ENCODE data around the gene ARFGEF3.
"Not testable (repeated sequence)": the region's sequence is repeated elsewhere in the genome, so short reads cannot be mapped to it uniquely, and the experiment has no call there.

The ARFGEF3 gene

GRCh38 chr6:138161338-138162110 is at the start of gene ARFGEF3:
Gene ARFGEF3 (plus strand): TSS chr6:138161939. CDS start chr6:138162087, 148 bp downstream.
- DNase-seq: peak; percentile 71
- peak; percentile 97 for ATAC-seq

- no peak for ATAC-seq
- no peak for DNase-seq
Observed at GRCh38 chr6:138113588-138114210, 48.0 kb upstream of the ARFGEF3 start.

- no peak for ATAC-seq
- DNase-seq: no peak
Observed at GRCh38 chr6:138115201-138115600, 46.5 kb upstream of the ARFGEF3 start.

- peak; percentile 19 for DNase-seq
- peak; percentile 73 for ATAC-seq
Observed at GRCh38 chr6:138115877-138116660, 45.7 kb upstream of the ARFGEF3 start.

- DNase-seq (no peak), ATAC-seq (no peak)
Observed at GRCh38 chr6:138116661-138116999, 45.1 kb upstream of the ARFGEF3 start.

- DNase-seq: no peak
- ATAC-seq: no peak
Observed at GRCh38 chr6:138117376-138117914, 44.3 kb upstream of the ARFGEF3 start.

- ATAC-seq, DNase-seq: not testable (repeated sequence)
Observed at GRCh38 chr6:138119229-138119628, 42.5 kb upstream of the ARFGEF3 start.

- no peak for DNase-seq
- no peak for ATAC-seq
Observed at GRCh38 chr6:138119976-138120375, 41.8 kb upstream of the ARFGEF3 start.

- ATAC-seq: no peak
- DNase-seq: no peak
Observed at GRCh38 chr6:138124096-138124495, 37.6 kb upstream of the ARFGEF3 start.

- ATAC-seq: no peak
Observed at GRCh38 chr6:138128096-138128495, 33.6 kb upstream of the ARFGEF3 start.

GRCh38 chr6:138129190-138129589 is 32.5 kb upstream of the ARFGEF3 start:
- no peak for ATAC-seq
- DNase-seq: no peak

More at GRCh38 chr6:138128096-138128495, 33.6 kb upstream of the ARFGEF3 start:
- DNase-seq: no peak

GRCh38 chr6:138142806-138143205 is 18.9 kb upstream of the ARFGEF3 start:
- no peak for DNase-seq

GRCh38 chr6:138145402-138145801 is 16.3 kb upstream of the ARFGEF3 start:
- DNase-seq (no peak), ATAC-seq (no peak)

More at GRCh38 chr6:138142806-138143205, 18.9 kb upstream of the ARFGEF3 start:
- ATAC-seq: no peak

- ATAC-seq (no peak), DNase-seq (no peak)
Observed at GRCh38 chr6:138146544-138146943, 15.2 kb upstream of the ARFGEF3 start.

GRCh38 chr6:138155443-138155842 is 6.3 kb upstream of the ARFGEF3 start:
- DNase-seq: no peak
- no peak for ATAC-seq

- ATAC-seq (no peak), DNase-seq (no peak)
Observed at GRCh38 chr6:138157986-138158638, 3.6 kb upstream of the ARFGEF3 start.

GRCh38 chr6:138159246-138159645 is 2.5 kb upstream of the ARFGEF3 start:
- ATAC-seq: no peak

GRCh38 chr6:138160329-138161087 is 1.2 kb upstream of the ARFGEF3 start:
- ATAC-seq: no peak
- DNase-seq: no peak

More at GRCh38 chr6:138159246-138159645, 2.5 kb upstream of the ARFGEF3 start:
- DNase-seq: no peak

- DNase-seq (peak; percentile 25), ATAC-seq (no peak)
Observed at GRCh38 chr6:138161088-138161337, 726 bp upstream of the ARFGEF3 start.

- peak; percentile 11 for ATAC-seq
- DNase-seq: peak; percentile 10
Observed at GRCh38 chr6:138162111-138162954, 594 bp downstream of the ARFGEF3 start.
